Posterior vena cava (tissue), 2 donors: Measurements from ENCODE around the gene ZSWIM1. TPM values are rescaled to one million over a fixed set of nuclear protein-coding genes. Genes with fewer than 3 reads are reported as not detected.
A peak's percentile ranks its signal among the peaks of the same experiment; 100 is the strongest.
"Not testable (repeated sequence)": the region's sequence is repeated elsewhere in the genome, so short reads cannot be mapped to it uniquely, and the experiment has no call there.

Experiments used
- DNase-seq: peaks from one replicate; pipeline ENCODE4 v3.0.0-alpha.2; 2020; ENCODE audit warnings: low spot score
- intact Hi-C, 2 donors: fragments of 100-400 bp; cut with DNase I; formaldehyde crosslinking; loops; one replicate each; pipeline versions ENCODE4 v1.14.1 to v1.14.2; 2022 to 2023
- total RNA-seq, 2 donors: library from RNA; stranded (reverse); fragmentation: NEBNext Ultra II Directional; extraction: Animal tissue kit (Norgen Biotek cat#: 25700); gene quantifications; one replicate each; pipeline ENCODE4 v1.2.1, GENCODE V29; 2021
- donor health status: DM: yes; HTN: yes; CAD: no.
- donor health status: DM: yes; HTN: yes; CAD: no.

Gene ZSWIM1
- total RNA-seq, 2 donors from 2014 or later: 6.5 to 7.0 TPM

GRCh38 chr20:45851501-45851900 lies 29.5 kb upstream of the ZSWIM1 start:
- intact Hi-C loops: no loop called here
- DNase-seq: no peak

DNA sequence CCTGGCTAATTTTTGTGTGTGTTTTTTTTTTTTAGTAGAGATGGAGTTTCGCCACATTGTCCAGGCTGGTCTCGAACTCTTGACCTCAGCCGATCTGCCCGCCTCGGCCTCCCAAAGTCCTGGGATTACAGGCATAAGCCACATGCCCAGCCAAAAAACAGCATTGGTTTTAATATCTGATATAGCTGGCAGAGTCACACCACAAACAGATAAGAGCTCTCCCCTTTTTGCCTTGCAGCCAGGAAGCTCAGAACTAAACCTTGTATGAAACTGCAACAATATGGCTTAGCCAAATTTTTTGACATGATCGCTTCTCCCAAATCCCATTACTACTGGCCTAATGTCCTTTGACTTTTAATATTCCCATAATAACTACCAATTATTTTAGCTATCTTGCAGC lies 28.7 kb upstream of the ZSWIM1 start:
- intact Hi-C loops: no loop called here
- no peak for DNase-seq

DNA sequence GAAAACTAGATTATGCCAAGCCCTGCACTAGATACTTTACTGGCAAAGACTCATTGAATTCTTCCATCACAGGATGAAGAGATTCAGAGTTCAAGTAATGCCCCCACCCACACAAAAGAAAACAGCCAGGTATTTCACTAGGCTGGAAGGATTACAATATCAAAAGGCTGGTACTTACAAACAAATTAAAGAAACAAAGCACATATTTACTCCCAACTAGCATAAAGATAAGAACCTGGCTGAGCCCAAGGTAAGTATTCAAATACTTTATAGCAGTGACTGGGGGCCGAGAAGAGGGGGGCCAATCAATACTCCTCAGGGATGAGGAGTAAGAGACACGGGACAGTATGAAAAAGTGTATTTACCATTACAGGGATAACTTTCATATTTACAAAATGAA lies 27.5 kb upstream of the ZSWIM1 start:
- no peak for DNase-seq
- intact Hi-C loops: no loop called here

DNA sequence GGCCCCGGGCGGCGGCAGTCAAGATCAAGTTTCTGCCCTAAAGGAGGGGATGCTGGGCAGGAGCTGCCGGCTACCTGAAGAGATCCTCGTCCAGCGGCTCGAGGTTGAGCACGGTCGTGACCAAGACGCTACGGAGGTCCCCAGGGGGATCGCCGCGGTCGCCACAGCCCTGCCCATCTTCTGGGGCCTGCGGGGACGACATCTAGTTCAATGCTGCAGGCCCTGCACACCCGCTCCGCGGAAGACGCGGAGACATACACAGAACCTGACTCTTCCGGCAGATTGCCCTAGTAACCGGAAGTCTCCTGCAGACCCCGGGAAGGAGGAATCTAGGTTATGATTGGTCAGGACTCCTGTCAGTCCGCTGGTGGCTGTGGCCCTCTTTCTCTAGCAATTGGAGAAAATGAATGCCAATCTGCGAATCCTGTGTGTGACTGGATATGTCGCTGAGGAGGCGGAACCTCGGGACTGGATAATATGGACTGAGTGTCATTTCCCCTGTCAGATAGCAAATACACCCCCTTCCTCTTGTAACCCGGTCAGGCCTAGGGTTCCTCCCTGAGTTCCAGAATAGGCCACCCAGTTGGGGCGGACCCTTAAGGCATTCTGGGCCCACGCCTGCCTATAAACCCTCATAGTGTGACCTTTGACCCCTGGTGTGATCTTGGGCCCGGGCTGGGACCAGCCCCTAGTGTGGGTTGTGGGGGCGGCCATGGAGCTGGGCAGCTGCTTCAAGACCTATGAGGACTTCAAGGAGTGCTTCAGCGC lies 23.7 kb upstream of the ZSWIM1 start, which contains the start of the genes ACOT8 and ZSWIM3:
Gene ACOT8 (minus strand): TSS at position 279 of the 768 bp plus-strand sequence. CDS start 77 bp downstream, at position 202.
Gene ZSWIM3 (plus strand): TSS at position 501 of the 768 bp plus-strand sequence. CDS start 212 bp downstream, at position 713.
- peak; percentile 96 for DNase-seq
- intact Hi-C loops: no loop called here

- intact Hi-C loops: no loop called here
- DNase-seq: no peak
These were observed 23.2 kb upstream of the ZSWIM1 start for GRCh38 chr20:45857882-45858216.

DNA sequence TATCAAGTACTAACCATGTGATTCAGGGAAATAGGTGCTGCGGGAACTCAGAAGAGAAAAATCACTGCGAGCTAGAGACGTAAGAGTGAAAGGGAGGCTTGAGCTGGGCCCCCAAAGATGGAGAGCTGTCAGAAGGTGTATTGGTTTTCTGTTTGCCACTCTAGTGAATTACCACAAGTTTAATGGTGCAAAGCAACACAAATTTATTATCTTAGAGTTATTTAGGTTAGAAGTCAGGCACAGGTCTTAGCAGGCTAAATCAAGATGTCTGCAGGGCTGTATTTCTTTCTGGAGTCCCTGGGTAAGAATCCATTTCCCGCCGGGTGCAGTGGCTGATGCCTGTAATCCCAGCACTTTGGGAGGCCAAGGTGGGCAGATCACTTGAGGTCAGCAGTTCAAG lies 21.1 kb upstream of the ZSWIM1 start:
- intact Hi-C loops: loop anchor here in 1 of 2 donors (5.0 kb wide), 1 partner anchor 543 kb away; no protein-coding TSS in a partner anchor
- no peak for DNase-seq

DNA sequence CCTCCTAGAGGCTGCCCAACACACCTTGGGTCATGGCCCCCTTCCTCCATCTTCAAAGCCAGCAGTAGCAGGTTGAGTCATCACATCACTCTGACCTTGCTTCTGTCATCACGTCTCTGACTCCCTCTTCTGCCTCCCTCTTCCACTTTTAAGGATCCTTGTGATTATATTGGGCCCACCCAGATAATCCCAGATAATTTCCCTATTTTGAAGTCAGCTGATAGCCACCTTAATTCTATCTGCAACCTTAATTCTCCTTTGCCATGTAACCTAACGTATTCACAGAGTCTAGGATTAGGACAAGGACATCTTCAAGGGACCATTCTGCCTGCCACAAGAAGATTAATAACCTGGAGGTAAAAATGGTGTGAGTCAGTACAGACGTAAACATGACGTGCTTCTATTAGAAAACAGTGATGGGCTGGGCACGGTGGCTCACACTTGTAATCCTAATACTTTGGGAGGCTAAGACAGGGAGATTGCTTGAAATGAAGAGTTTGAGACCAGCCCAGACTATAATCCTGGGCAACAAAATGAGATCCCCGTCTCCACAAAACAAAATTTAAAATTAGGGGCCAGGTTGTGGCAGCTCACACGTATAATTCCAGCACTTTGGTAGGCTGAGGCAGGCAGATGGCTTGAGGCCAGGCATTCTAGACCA lies 20.3 kb upstream of the ZSWIM1 start:
- DNase-seq: no peak
- intact Hi-C loops: loop anchor here in 1 of 2 donors (5.0 kb wide), 1 partner anchor 543 kb away; no protein-coding TSS in a partner anchor

GRCh38 chr20:45861221-45862075 lies 19.6 kb upstream of the ZSWIM1 start:
- intact Hi-C loops: loop anchor here in 1 of 2 donors (5.0 kb wide), 1 partner anchor 544 kb away; no protein-coding TSS in a partner anchor
- no peak for DNase-seq

- intact Hi-C loops: loop anchor here in 1 of 2 donors (5.0 kb wide), 1 partner anchor 547 kb away; no protein-coding TSS in a partner anchor
- DNase-seq: no peak
These were observed 17.2 kb upstream of the ZSWIM1 start for GRCh38 chr20:45863543-45864470.

- intact Hi-C loops: loop anchor here in 1 of 2 donors (5.0 kb wide), 1 partner anchor 1144 kb away; no protein-coding TSS in a partner anchor
- DNase-seq: no peak
These were observed 14.6 kb upstream of the ZSWIM1 start for GRCh38 chr20:45866454-45866853.

- intact Hi-C loops: loop anchor here in 1 of 2 donors (5.0 kb wide), 1 partner anchor 1145 kb away; no protein-coding TSS in a partner anchor
- DNase-seq: no peak
These were observed 13.8 kb upstream of the ZSWIM1 start for GRCh38 chr20:45867136-45867818.

DNA sequence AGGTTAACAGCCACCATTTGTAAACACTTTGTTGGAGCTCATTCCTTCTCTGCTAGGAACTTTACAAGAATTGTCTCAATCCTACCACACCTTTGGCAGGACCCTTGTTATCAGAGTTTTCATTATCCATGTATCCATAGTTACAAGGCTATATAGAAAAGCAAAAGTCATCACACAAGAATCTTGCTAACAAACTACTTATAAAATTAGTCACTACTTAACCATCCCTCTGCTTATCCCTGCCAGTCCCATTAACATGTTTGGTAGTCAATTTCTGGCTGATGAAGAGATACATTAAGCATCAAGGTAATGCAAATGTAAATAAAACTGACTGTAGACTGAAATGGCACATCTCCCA lies 13.2 kb upstream of the ZSWIM1 start:
- DNase-seq: no peak
- intact Hi-C loops: loop anchor here in 1 of 2 donors (5.0 kb wide), 1 partner anchor 1145 kb away; no protein-coding TSS in a partner anchor

GRCh38 chr20:45872626-45873025 lies 8.4 kb upstream of the ZSWIM1 start:
- intact Hi-C loops: no loop called here
- no peak for DNase-seq

- no peak for DNase-seq
- intact Hi-C loops: no loop called here
These were observed 7.5 kb upstream of the ZSWIM1 start for GRCh38 chr20:45873409-45874103.

DNA sequence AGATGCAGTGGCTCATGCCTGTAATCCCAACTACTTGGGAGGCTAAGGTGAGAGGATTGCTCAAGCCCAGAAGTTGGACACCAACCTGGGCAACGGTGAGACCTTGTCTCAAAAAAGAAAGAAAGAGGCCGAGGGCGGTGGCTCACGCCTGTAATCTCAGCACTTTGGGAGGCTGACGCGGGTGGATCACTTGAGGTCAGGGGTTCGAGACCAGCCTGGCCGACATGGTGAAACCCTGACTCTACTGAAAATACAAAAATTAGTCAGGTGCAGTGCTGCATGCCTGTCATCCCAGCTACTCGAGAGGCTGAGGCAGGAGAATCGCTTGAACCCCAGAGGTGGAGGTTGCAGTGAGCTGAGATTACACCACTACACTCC lies 6.9 kb upstream of the ZSWIM1 start:
- intact Hi-C loops, DNase-seq: not testable (repeated sequence)

DNA sequence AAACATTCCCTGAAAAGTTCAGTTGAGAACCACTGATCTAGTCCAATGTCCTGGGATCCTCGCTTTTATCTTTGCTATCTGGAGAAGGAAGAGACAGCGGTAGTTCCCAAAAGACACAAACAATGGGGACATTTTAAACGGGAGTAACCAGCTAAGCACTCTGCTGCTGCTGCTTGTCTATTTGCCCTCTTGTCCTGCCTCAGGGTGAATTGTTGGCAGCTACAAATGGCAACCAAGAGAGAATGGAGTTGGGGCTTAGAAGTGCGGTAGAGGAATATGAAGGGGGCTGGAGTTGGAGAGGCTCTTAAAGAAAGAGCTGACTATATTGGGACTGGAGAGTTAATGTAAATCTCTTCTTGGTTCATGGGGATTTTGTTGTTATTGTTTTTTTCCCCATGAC lies 6.5 kb upstream of the ZSWIM1 start:
- intact Hi-C loops: no loop called here
- DNase-seq: no peak

- intact Hi-C loops: no loop called here
- DNase-seq: peak; percentile 82
These were observed 2.8 kb upstream of the ZSWIM1 start for GRCh38 chr20:45878076-45878761.
